HepG2 (cell line): ENCODE results near the gene CEP19. TPM values are rescaled to one million over a fixed set of nuclear protein-coding genes. Genes with fewer than 3 reads are reported as not detected.

Experiments
- FOSL1 ChIP-seq: sonication (generic); formaldehyde crosslinking; IDR thresholded peaks from 2 replicates; pipeline ENCODE4 v1.9.0; 2021; ENCODE audit warnings: missing genetic modification reagents, borderline replicate concordance
- FOXO4 ChIP-seq: sonication (generic); formaldehyde crosslinking; conservative IDR thresholded peaks from 2 replicates; pipeline ENCODE4 v1.8.1; 2023; ENCODE audit warnings: missing genetic modification reagents
- MTF2 ChIP-seq: sonication (generic); formaldehyde crosslinking; IDR thresholded peaks from 2 replicates; pipeline ENCODE4 v1.5.0; 2020; ENCODE audit warnings: missing genetic modification reagents, borderline replicate concordance
- NFE2L1 ChIP-seq: sonication (generic); formaldehyde crosslinking; IDR thresholded peaks from 2 replicates; pipeline ENCODE4 v1.4.0; 2020; ENCODE audit warnings: missing genetic modification reagents, mild to moderate bottlenecking, borderline replicate concordance
- NR2F2 ChIP-seq: IDR thresholded peaks from 2 replicates; pipeline ENCODE4 v1.6.1; 2012; ENCODE audit warnings: low read depth, inconsistent platforms, borderline replicate concordance
- PAF1 ChIP-seq: IDR thresholded peaks from 2 replicates; pipeline ENCODE4 v1.6.1; 2016; ENCODE audit warnings: missing genetic modification reagents, missing compliant biosample characterization
- RARA ChIP-seq: IDR thresholded peaks from 2 replicates; pipeline ENCODE4 v1.6.1; 2016; ENCODE audit warnings: missing genetic modification reagents, missing compliant biosample characterization
- SP140L ChIP-seq: sonication (generic); formaldehyde crosslinking; IDR thresholded peaks from 2 replicates; pipeline ENCODE4 v1.4.0; 2020; ENCODE audit warnings: missing genetic modification reagents, borderline replicate concordance
- SYNCRIP ChIP-seq: fragments of 200-400 bp; formaldehyde crosslinking; IDR thresholded peaks from 2 replicates; pipeline ENCODE4 v1.6.1; 2018; ENCODE audit warnings: mild to moderate bottlenecking, low read depth, low read length; ENCODE audit not compliant: insufficient read depth
- ZBTB7B ChIP-seq: sonication (generic); formaldehyde crosslinking; IDR thresholded peaks from 2 replicates; pipeline ENCODE4 v1.4.0; 2020; ENCODE audit warnings: missing genetic modification reagents
- ZFP62 ChIP-seq: sonication (generic); formaldehyde crosslinking; IDR thresholded peaks from 2 replicates; pipeline ENCODE4 v1.4.0; 2020; ENCODE audit warnings: missing genetic modification reagents
- ZFP90 ChIP-seq: sonication (generic); formaldehyde crosslinking; IDR thresholded peaks from 2 replicates; pipeline ENCODE4 v1.8.0; 2022; ENCODE audit warnings: missing genetic modification reagents, mild to moderate bottlenecking, inconsistent platforms, borderline replicate concordance
- ZMYM2 ChIP-seq: sonication (generic); formaldehyde crosslinking; IDR thresholded peaks from 2 replicates; pipeline ENCODE4 v1.8.0; 2022; ENCODE audit warnings: mild to moderate bottlenecking, missing genetic modification reagents
- ZNF143 ChIP-seq: sonication (generic); formaldehyde crosslinking; IDR thresholded peaks from 2 replicates; pipeline ENCODE4 v1.4.0; 2020; ENCODE audit warnings: missing genetic modification reagents
- ZNF367 ChIP-seq: sonication (generic); formaldehyde crosslinking; IDR thresholded peaks from 2 replicates; pipeline ENCODE4 v1.4.0; 2020; ENCODE audit warnings: missing genetic modification reagents, borderline replicate concordance
- ZNF616 ChIP-seq: sonication (generic); formaldehyde crosslinking; IDR thresholded peaks from 2 replicates; pipeline ENCODE4 v1.5.0; 2020; ENCODE audit warnings: low read depth, mild to moderate bottlenecking, missing genetic modification reagents
- polyA plus RNA-seq, 8 experiments: library from polyadenylated mRNA; depleted of rRNA in 3 of 8; stranded (reverse) in 7 of 8; unstranded in 1 of 8; fragments of >200 nt; fragmentation: Illumina TruSeq in 4 of 8; extraction: Trizol in 4 of 8; gene quantifications; 2 replicates each; pipeline versions ENCODE4 v1.2.1 to v1.2.3, GENCODE V29; 2011 to 2016; ENCODE audit warnings: low read depth in 4 of 8, missing spikeins in 1 of 8, mixed read lengths in 1 of 8; ENCODE audit not compliant: insufficient read depth in 1 of 8
- total RNA-seq, 5 experiments: library from RNA; depleted of rRNA; stranded (reverse); fragments of >200 nt; fragmentation: Illumina TruSeq; extraction: Trizol; gene quantifications; 2 replicates each; pipeline ENCODE4 v1.2.3, GENCODE V29; 2016; ENCODE audit warnings: low read depth in 1 of 5
- TF ChIP-seq, protein P1 (sequence below): sonication (generic); formaldehyde crosslinking; IDR thresholded peaks from 2 replicates; pipeline ENCODE4 v1.8.1; 2023; ENCODE audit warnings: mild to moderate bottlenecking, missing genetic modification reagents
- TF ChIP-seq, protein P2 (sequence below): sonication (generic); formaldehyde crosslinking; IDR thresholded peaks from 2 replicates; pipeline ENCODE4 v1.4.0; 2020; ENCODE audit warnings: missing genetic modification reagents, borderline replicate concordance
- TF ChIP-seq, protein P3 (sequence below), 2 experiments: fragments of 450-650 bp in 1 of 2; sonication (generic) in 1 of 2; formaldehyde crosslinking; IDR thresholded peaks; 2 replicates each; pipeline versions ENCODE4 v1.5.0 to v1.8.0; 2020 to 2022; ENCODE audit warnings: mild to moderate bottlenecking in 1 of 2, missing genetic modification reagents in 1 of 2
- TF ChIP-seq, protein P4 (sequence below): sonication (generic); formaldehyde crosslinking; IDR thresholded peaks from 2 replicates; pipeline ENCODE4 v1.4.0; 2020; ENCODE audit warnings: missing genetic modification reagents, mild to moderate bottlenecking, borderline replicate concordance

CEP19 gene
- total and polyA plus RNA-seq, 2 of the 13 experiments (the other 11 are each of a cell fraction or from before 2014, with no cell fraction given) = 0.48 to 1.2 TPM

GRCh38 chr3:196711838-196712513 is at the start of gene CEP19, which contains the start of gene PIGX (continued):
- TF ChIP-seq, protein P1, sequence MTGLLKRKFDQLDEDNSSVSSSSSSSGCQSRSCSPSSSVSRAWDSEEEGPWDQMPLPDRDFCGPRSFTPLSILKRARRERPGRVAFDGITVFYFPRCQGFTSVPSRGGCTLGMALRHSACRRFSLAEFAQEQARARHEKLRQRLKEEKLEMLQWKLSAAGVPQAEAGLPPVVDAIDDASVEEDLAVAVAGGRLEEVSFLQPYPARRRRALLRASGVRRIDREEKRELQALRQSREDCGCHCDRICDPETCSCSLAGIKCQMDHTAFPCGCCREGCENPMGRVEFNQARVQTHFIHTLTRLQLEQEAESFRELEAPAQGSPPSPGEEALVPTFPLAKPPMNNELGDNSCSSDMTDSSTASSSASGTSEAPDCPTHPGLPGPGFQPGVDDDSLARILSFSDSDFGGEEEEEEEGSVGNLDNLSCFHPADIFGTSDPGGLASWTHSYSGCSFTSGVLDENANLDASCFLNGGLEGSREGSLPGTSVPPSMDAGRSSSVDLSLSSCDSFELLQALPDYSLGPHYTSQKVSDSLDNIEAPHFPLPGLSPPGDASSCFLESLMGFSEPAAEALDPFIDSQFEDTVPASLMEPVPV (CRISPR knock-in tag) = no peak
- TF ChIP-seq ZNF367 (no peak), ZMYM2 (CRISPR knock-in tag) (no peak), ZNF616 (CRISPR knock-in tag) (no peak), RARA (CRISPR knock-in tag) (no peak), FOSL1 (no peak), ZFP90 (CRISPR knock-in tag) (no peak; the same call in 1 of the 2 replicates), ZNF143 (no peak), PAF1 (CRISPR knock-in tag) (no peak), ZFP62 (CRISPR knock-in tag) (no peak), NR2F2 (no peak), ZBTB7B (CRISPR knock-in tag) (peak; percentile 51; the same call in 1 of the 2 replicates), MTF2 (CRISPR knock-in tag) (peak; percentile 46; the same call in 1 of the 2 replicates), SP140L (CRISPR knock-in tag) (no peak), NFE2L1 (CRISPR knock-in tag) (no peak), FOXO4 (CRISPR knock-in tag) (no peak), SYNCRIP (no peak)
- TF ChIP-seq, protein P2, sequence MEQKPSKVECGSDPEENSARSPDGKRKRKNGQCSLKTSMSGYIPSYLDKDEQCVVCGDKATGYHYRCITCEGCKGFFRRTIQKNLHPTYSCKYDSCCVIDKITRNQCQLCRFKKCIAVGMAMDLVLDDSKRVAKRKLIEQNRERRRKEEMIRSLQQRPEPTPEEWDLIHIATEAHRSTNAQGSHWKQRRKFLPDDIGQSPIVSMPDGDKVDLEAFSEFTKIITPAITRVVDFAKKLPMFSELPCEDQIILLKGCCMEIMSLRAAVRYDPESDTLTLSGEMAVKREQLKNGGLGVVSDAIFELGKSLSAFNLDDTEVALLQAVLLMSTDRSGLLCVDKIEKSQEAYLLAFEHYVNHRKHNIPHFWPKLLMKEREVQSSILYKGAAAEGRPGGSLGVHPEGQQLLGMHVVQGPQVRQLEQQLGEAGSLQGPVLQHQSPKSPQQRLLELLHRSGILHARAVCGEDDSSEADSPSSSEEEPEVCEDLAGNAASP = no peak
- TF ChIP-seq, protein P3, sequence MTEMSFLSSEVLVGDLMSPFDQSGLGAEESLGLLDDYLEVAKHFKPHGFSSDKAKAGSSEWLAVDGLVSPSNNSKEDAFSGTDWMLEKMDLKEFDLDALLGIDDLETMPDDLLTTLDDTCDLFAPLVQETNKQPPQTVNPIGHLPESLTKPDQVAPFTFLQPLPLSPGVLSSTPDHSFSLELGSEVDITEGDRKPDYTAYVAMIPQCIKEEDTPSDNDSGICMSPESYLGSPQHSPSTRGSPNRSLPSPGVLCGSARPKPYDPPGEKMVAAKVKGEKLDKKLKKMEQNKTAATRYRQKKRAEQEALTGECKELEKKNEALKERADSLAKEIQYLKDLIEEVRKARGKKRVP (CRISPR knock-in tag; IDR thresholded peaks at IDR 0.05) = no peak
- TF ChIP-seq, protein P4, sequence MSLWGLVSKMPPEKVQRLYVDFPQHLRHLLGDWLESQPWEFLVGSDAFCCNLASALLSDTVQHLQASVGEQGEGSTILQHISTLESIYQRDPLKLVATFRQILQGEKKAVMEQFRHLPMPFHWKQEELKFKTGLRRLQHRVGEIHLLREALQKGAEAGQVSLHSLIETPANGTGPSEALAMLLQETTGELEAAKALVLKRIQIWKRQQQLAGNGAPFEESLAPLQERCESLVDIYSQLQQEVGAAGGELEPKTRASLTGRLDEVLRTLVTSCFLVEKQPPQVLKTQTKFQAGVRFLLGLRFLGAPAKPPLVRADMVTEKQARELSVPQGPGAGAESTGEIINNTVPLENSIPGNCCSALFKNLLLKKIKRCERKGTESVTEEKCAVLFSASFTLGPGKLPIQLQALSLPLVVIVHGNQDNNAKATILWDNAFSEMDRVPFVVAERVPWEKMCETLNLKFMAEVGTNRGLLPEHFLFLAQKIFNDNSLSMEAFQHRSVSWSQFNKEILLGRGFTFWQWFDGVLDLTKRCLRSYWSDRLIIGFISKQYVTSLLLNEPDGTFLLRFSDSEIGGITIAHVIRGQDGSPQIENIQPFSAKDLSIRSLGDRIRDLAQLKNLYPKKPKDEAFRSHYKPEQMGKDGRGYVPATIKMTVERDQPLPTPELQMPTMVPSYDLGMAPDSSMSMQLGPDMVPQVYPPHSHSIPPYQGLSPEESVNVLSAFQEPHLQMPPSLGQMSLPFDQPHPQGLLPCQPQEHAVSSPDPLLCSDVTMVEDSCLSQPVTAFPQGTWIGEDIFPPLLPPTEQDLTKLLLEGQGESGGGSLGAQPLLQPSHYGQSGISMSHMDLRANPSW = no peak
